CD8-positive, alpha-beta memory T cell (primary cell): ENCODE measurements around the gene LAPTM4A. TPM values are rescaled to one million over a fixed set of nuclear protein-coding genes. Genes with fewer than 3 reads are reported as not detected.

Experiments used
- CTCF ChIA-PET: fragments of 350-600 bp; sonication (Branson Sonifier 250); formaldehyde crosslinking; loops from one replicate; lab custom pipeline; 2021; ENCODE audit warnings: antibody characterized with exemption; lab: Charles Lee
- POLR2A ChIA-PET: fragments of 350-600 bp; sonication (Branson Sonifier 250); formaldehyde crosslinking; loops from one replicate; lab custom pipeline; 2021; ENCODE audit warnings: antibody characterized with exemption; lab: Charles Lee
- DNase-seq, 5 donors: peaks; one replicate each; pipeline versions ENCODE4 v3.0.0 to v3.0.0-alpha.2; 2020 to 2022; ENCODE audit warnings: mixed read lengths in 1 of 5
- H3K27ac ChIP-seq: one replicate; pipeline ENCODE4 v1.7.0; 2013; ENCODE audit warnings: low read depth, mild to moderate bottlenecking, low read length, moderate library complexity
- H3K27me3 ChIP-seq: 2 replicates; pipeline ENCODE4 v1.7.0; 2013; ENCODE audit warnings: low read length, mild to moderate bottlenecking; ENCODE audit not compliant: insufficient read depth, poor library complexity, severe bottlenecking
- H3K36me3 ChIP-seq: 2 replicates; pipeline ENCODE4 v1.7.0; 2013; ENCODE audit warnings: mild to moderate bottlenecking, low read length, moderate library complexity; ENCODE audit not compliant: insufficient read depth
- H3K4me1 ChIP-seq: 2 replicates; pipeline ENCODE4 v1.7.0; 2013; ENCODE audit warnings: mild to moderate bottlenecking, low read length, moderate library complexity; ENCODE audit not compliant: insufficient read depth
- H3K4me3 ChIP-seq: 2 replicates; pipeline ENCODE4 v1.7.0; 2013; ENCODE audit warnings: mild to moderate bottlenecking, low read length
- H3K9me3 ChIP-seq: 2 replicates; pipeline ENCODE4 v1.7.0; 2013; ENCODE audit warnings: mild to moderate bottlenecking, low read length
- H3K27ac Mint-ChIP-seq, 8 donors: one replicate each; pipeline ENCODE4 v1.8.0; 2020 to 2021; ENCODE audit warnings: mixed read lengths in 8 of 8, mild to moderate bottlenecking in 6 of 8, inconsistent platforms in 3 of 8, moderate library complexity in 3 of 8
- H3K27me3 Mint-ChIP-seq, 2 donors: one replicate each; pipeline ENCODE4 v1.8.0; 2020 to 2021; ENCODE audit warnings: mixed read lengths in 2 of 2, mild to moderate bottlenecking in 1 of 2, moderate library complexity in 1 of 2
- H3K36me3 Mint-ChIP-seq, 3 donors: one replicate each; pipeline ENCODE4 v1.8.0; 2020 to 2021; ENCODE audit warnings: mixed read lengths in 3 of 3, inconsistent platforms in 1 of 3, mild to moderate bottlenecking in 1 of 3
- H3K4me1 Mint-ChIP-seq, 3 donors: one replicate each; pipeline ENCODE4 v1.8.0; 2020 to 2021; ENCODE audit warnings: mixed read lengths in 3 of 3, inconsistent platforms in 1 of 3, mild to moderate bottlenecking in 1 of 3
- H3K4me3 Mint-ChIP-seq, 7 donors: one replicate each; pipeline ENCODE4 v1.8.0; 2020 to 2021; ENCODE audit warnings: mixed read lengths in 7 of 7, mild to moderate bottlenecking in 6 of 7, moderate library complexity in 4 of 7, inconsistent platforms in 2 of 7
- H3K9me3 Mint-ChIP-seq, 5 donors: one replicate each; pipeline ENCODE4 v1.8.0; 2020 to 2022; ENCODE audit warnings: mixed read lengths in 5 of 5, mild to moderate bottlenecking in 3 of 5, moderate library complexity in 2 of 5, inconsistent platforms in 1 of 5
- polyA plus RNA-seq: library from polyadenylated mRNA; unstranded; fragments of 300-500 nt; fragmentation: Illumina TruSeq; gene quantifications from one replicate; pipeline ENCODE4 v1.2.3, GENCODE V29; 2021
- total RNA-seq, 2 experiments: library from RNA; stranded (reverse); gene quantifications; one replicate each; pipeline ENCODE4 v1.2.3, GENCODE V29; 2021

LAPTM4A gene
- total and polyA plus RNA-seq, 3 experiments from 2014 or later: 29.0 to 119 (median 31.0) TPM

- Mint-ChIP-seq H3K4me3 (no peak overlapping the region), H3K27me3 (peaks cover 0 to 1% of the 10 kb centered on the region in 2 donors), H3K36me3 (peaks cover 3 to 33% (median 5%) of the 10 kb centered on the region in 3 donors), H3K27ac (no peak overlapping the region), H3K9me3 (peaks cover 11 to 21% (median 20%) of the 10 kb centered on the region in 5 donors), H3K4me1 (no peaks in the 10 kb centered on the region)
- no peak overlapping the region for H3K27ac ChIP-seq
- H3K9me3 ChIP-seq: no peaks in the 10 kb centered on the region
- H3K4me1 ChIP-seq: no peaks in the 10 kb centered on the region
- ChIA-PET POLR2A (no interaction called here), CTCF (no interaction called here)
- H3K27me3 ChIP-seq: no peaks in the 10 kb centered on the region
- H3K4me3 ChIP-seq: no peak overlapping the region
- DNase-seq: no peak
- no peaks in the 10 kb centered on the region for H3K36me3 ChIP-seq
Observed at GRCh38 chr2:20021405-20022009, 29.9 kb downstream of the LAPTM4A start.

GRCh38 chr2:20019747-20020146 is 31.7 kb downstream of the LAPTM4A start:
- ChIA-PET POLR2A (no interaction called here), CTCF (no interaction called here)
- Histone ChIP-seq H3K4me3 (no peak overlapping the region), H3K36me3 (no peaks in the 10 kb centered on the region), H3K4me1 (no peaks in the 10 kb centered on the region), H3K27ac (no peak overlapping the region), H3K27me3 (no peaks in the 10 kb centered on the region), H3K9me3 (no peaks in the 10 kb centered on the region)
- no peaks in the 10 kb centered on the region for H3K4me1 Mint-ChIP-seq
- no peak overlapping the region for H3K27ac Mint-ChIP-seq
- H3K27me3 Mint-ChIP-seq: peaks cover 2 to 5% of the 10 kb centered on the region in 2 donors
- peaks cover 11 to 21% (median 20%) of the 10 kb centered on the region in 5 donors for H3K9me3 Mint-ChIP-seq
- no peak for DNase-seq
- H3K4me3 Mint-ChIP-seq: no peak overlapping the region
- H3K36me3 Mint-ChIP-seq: peaks cover 3 to 35% (median 5%) of the 10 kb centered on the region in 3 donors

GRCh38 chr2:20018601-20019152 is 32.8 kb downstream of the LAPTM4A start:
- ChIA-PET CTCF (no interaction called here), POLR2A (no interaction called here)
- Mint-ChIP-seq H3K4me1 (no peaks in the 10 kb centered on the region), H3K27me3 (peaks cover 10 to 12% of the 10 kb centered on the region in 2 donors), H3K27ac (no peak overlapping the region), H3K4me3 (no peak overlapping the region), H3K36me3 (peaks cover 3 to 34% (median 5%) of the 10 kb centered on the region in 3 donors), H3K9me3 (peaks cover 11 to 21% (median 19%) of the 10 kb centered on the region in 5 donors)
- H3K27ac ChIP-seq: no peak overlapping the region
- no peaks in the 10 kb centered on the region for H3K27me3 ChIP-seq
- no peaks in the 10 kb centered on the region for H3K36me3 ChIP-seq
- no peaks in the 10 kb centered on the region for H3K9me3 ChIP-seq
- DNase-seq: no peak
- H3K4me1 ChIP-seq: no peaks in the 10 kb centered on the region
- H3K4me3 ChIP-seq: no peak overlapping the region

- Histone ChIP-seq H3K9me3 (no peaks in the 10 kb centered on the region), H3K27ac (no peak overlapping the region), H3K27me3 (peaks cover 15% of the 10 kb centered on the region), H3K4me3 (no peak overlapping the region), H3K4me1 (peaks cover 6% of the 10 kb centered on the region), H3K36me3 (no peaks in the 10 kb centered on the region)
- peaks cover 5 to 13% (median 9%) of the 10 kb centered on the region in 5 donors for H3K9me3 Mint-ChIP-seq
- no peak overlapping the region for H3K4me3 Mint-ChIP-seq
- H3K27ac Mint-ChIP-seq: no peak overlapping the region
- POLR2A ChIA-PET: no interaction called here
- CTCF ChIA-PET: interaction anchor here (1.0 to 2.2 kb wide), 8 partner anchors 7 to 84 kb away, joined by 3 to 15 read pairs (median 8); partner anchors contain the start of gene LAPTM4A
- H3K36me3 Mint-ChIP-seq: peaks cover 0 to 22% (median 0%) of the 10 kb centered on the region in 3 donors
- H3K4me1 Mint-ChIP-seq: peaks cover 9 to 14% (median 12%) of the 10 kb centered on the region in 3 donors
- peaks cover 23 to 25% of the 10 kb centered on the region in 2 donors for H3K27me3 Mint-ChIP-seq
- no peak for DNase-seq
Observed at GRCh38 chr2:20016346-20016745, 35.1 kb downstream of the LAPTM4A start.

GRCh38 chr2:20015482-20016083 is 35.8 kb downstream of the LAPTM4A start:
- POLR2A ChIA-PET: no interaction called here
- Mint-ChIP-seq H3K9me3 (peaks cover 0 to 9% (median 7%) of the 10 kb centered on the region in 5 donors), H3K36me3 (peaks cover 0 to 19% (median 0%) of the 10 kb centered on the region in 3 donors), H3K4me1 (peaks cover 9 to 14% (median 12%) of the 10 kb centered on the region in 3 donors), H3K4me3 (no peak overlapping the region), H3K27me3 (peaks cover 27 to 33% of the 10 kb centered on the region in 2 donors), H3K27ac (no peak overlapping the region)
- Histone ChIP-seq H3K27me3 (peaks cover 23% of the 10 kb centered on the region), H3K4me3 (no peak overlapping the region), H3K4me1 (peaks cover 6% of the 10 kb centered on the region), H3K9me3 (no peaks in the 10 kb centered on the region), H3K27ac (no peak overlapping the region), H3K36me3 (no peaks in the 10 kb centered on the region)
- CTCF ChIA-PET: interaction anchor here (0.6 to 2.2 kb wide), 23 partner anchors 8 to 92 kb away, joined by 3 to 15 read pairs (median 4); partner anchors contain the start of genes LAPTM4A and WDR35
- DNase-seq: peak in 2 of 5 donors; percentile 17 to 39

- no peaks in the 10 kb centered on the region for H3K9me3 Mint-ChIP-seq
- peak overlapping the region in 1 of 8 donors; percentile 11 for H3K27ac Mint-ChIP-seq
- H3K27me3 Mint-ChIP-seq: peaks cover 31 to 43% of the 10 kb centered on the region in 2 donors
- peaks cover 24% of the 10 kb centered on the region for H3K27me3 ChIP-seq
- no peaks in the 10 kb centered on the region for H3K9me3 ChIP-seq
- ChIA-PET CTCF (no interaction called here), POLR2A (interaction anchor here (0.5 kb wide), 1 partner anchor 103 kb away, joined by 6 read pairs; no protein-coding TSS in a partner anchor)
- no peak overlapping the region for H3K4me3 ChIP-seq
- peaks cover 6% of the 10 kb centered on the region for H3K4me1 ChIP-seq
- DNase-seq: no peak
- peak overlapping the region; percentile 38 to 86 (median 76) for H3K4me3 Mint-ChIP-seq
- peaks cover 9 to 14% (median 12%) of the 10 kb centered on the region in 3 donors for H3K4me1 Mint-ChIP-seq
- H3K27ac ChIP-seq: no peak overlapping the region
- H3K36me3 Mint-ChIP-seq: peaks cover 0 to 5% (median 0%) of the 10 kb centered on the region in 3 donors
- H3K36me3 ChIP-seq: no peaks in the 10 kb centered on the region
Observed at GRCh38 chr2:20013126-20013849, 38.1 kb downstream of the LAPTM4A start.

- H3K4me3 ChIP-seq: no peak within 1 kb of the TSS
- no peaks in the 10 kb centered on the region for H3K9me3 ChIP-seq
- peaks cover 24% of the 10 kb centered on the region for H3K27me3 ChIP-seq
- ChIA-PET POLR2A (no interaction called here), CTCF (no interaction called here)
- H3K27me3 Mint-ChIP-seq: peaks cover 31 to 51% of the 10 kb centered on the region in 2 donors
- H3K27ac ChIP-seq: no peak within 1 kb of the TSS
- DNase-seq: peak in 1 of 5 donors; percentile 3
- no peaks in the 10 kb centered on the region for H3K36me3 ChIP-seq
- peak within 1 kb of the TSS in 3 of 8 donors; percentile 22 to 89 (median 43) for H3K27ac Mint-ChIP-seq
- H3K36me3 Mint-ChIP-seq: peaks cover 0 to 5% (median 0%) of the 10 kb centered on the region in 3 donors
- peaks cover 9 to 14% (median 12%) of the 10 kb centered on the region in 3 donors for H3K4me1 Mint-ChIP-seq
- peak within 1 kb of the TSS; percentile 53 to 90 (median 76) for H3K4me3 Mint-ChIP-seq
- peaks cover 6% of the 10 kb centered on the region for H3K4me1 ChIP-seq
- no peaks in the 10 kb centered on the region for H3K9me3 Mint-ChIP-seq
Observed at GRCh38 chr2:20012282-20013125, 38.9 kb downstream of the LAPTM4A start, which contains the start of gene MATN3. Gene MATN3, minus strand, starts transcription at chr2:20012668. Its CDS starts 37 bp downstream, at chr2:20012631.
